ENCODE measurements around the gene RASGRP4.
"Not testable (repeated sequence)": the region's sequence is repeated elsewhere in the genome, so short reads cannot be mapped to it uniquely, and the experiment has no call there.

The RASGRP4 gene, protein sequence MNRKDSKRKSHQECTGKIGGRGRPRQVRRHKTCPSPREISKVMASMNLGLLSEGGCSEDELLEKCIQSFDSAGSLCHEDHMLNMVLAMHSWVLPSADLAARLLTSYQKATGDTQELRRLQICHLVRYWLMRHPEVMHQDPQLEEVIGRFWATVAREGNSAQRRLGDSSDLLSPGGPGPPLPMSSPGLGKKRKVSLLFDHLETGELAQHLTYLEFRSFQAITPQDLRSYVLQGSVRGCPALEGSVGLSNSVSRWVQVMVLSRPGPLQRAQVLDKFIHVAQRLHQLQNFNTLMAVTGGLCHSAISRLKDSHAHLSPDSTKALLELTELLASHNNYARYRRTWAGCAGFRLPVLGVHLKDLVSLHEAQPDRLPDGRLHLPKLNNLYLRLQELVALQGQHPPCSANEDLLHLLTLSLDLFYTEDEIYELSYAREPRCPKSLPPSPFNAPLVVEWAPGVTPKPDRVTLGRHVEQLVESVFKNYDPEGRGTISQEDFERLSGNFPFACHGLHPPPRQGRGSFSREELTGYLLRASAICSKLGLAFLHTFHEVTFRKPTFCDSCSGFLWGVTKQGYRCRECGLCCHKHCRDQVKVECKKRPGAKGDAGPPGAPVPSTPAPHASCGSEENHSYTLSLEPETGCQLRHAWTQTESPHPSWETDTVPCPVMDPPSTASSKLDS

DNA sequence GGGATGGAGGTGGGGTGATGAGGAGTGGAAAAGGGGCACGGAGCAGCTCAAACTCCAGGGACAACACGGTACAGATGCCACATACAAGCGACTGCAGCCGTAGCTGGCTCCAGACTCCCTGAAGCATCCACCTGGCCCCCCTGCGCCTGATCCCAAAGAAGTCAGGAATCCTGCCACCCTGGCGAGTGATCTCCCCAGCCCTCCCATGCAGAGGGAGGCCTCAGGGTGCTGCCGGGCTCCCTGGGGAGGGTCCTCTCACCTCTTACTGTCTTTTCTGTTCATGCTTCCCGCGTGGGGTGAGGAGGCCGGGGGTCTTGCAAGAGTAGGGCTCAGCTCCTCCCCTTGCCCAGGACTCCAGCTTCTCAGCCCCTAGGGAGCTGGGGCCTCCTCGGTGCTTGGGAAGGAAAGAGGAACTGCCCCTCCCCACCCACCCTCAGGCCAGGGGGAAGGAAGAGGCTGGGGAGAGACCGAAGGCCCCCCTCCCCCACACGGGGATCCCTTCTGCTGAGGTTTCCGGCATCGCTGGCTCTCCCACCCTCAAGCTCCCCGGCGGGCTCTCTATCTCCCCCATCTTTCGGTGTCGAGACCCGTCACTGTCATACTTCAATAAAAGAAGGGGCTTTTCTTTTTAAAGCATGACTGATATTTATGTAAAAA, at the start of gene RASGRP4:
Gene RASGRP4 (minus strand): TSS at position 410 of the 657 bp plus-strand sequence. CDS start 128 bp downstream, at position 282.
- no peak for DNase-seq (ENCODE audit: low read depth)

DNA sequence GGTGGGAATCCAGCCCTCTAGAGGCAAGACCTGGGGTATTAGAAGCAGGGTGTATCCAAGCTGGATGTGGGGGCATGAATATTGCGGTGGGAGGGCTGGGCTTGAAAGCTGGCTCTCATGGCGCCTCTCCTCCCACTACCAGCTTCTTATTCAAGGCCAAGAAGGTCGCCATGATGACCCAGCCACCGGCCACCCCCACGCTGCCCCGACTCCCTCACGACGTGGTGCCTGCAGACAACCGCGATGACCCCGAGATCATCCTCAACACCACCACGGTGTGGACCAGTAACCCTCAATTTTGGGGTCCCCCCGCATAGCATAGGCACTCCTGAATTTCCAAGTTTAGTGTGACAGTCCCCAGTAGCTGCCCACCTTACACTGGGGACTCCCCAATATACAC, 49.2 kb upstream of the RASGRP4 start:
- DNase-seq (ENCODE audit: low read depth): no peak

DNA sequence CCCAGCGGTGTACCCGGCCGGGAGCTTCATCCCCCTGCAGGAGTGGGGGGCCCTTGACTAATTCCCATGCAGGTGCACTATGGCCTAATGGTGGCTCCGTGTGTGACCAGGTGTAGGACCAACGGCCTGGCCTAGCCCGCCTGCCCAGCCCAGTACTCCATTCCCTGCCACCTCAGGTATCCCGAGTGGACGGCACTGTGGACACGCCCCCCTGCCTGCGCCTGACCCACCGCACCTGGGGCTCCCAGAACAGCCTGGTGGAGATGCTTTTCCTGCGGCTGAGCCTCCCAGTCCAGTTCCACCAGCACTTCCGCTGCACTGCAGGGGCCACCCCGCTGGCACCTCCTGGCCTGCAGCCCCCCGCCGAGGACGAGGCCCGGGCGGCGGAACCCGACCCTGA, 47.2 kb upstream of the RASGRP4 start:
- DNase-seq (ENCODE audit: low read depth): no peak

DNA sequence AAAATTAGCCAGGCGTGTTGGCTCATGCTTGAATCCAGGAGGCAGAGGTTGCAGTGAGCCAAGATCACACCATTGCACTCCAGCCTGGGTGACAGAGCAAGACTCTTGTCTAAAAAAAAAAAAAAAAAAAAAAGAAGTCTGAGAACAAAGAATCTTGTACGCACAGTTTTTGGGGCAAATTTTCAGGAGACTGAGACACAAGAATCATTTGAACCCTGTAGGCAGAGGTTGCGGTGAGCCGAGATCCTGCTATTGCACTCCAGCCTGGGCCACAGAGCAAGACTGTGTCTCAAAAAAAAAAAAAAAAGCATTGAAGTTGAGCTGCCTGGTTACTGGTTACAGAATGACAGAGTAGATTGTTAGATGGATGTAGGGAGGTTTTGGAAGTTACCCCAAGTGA, 46.7 kb upstream of the RASGRP4 start:
- DNase-seq (ENCODE audit: low read depth): not testable (repeated sequence)

DNA sequence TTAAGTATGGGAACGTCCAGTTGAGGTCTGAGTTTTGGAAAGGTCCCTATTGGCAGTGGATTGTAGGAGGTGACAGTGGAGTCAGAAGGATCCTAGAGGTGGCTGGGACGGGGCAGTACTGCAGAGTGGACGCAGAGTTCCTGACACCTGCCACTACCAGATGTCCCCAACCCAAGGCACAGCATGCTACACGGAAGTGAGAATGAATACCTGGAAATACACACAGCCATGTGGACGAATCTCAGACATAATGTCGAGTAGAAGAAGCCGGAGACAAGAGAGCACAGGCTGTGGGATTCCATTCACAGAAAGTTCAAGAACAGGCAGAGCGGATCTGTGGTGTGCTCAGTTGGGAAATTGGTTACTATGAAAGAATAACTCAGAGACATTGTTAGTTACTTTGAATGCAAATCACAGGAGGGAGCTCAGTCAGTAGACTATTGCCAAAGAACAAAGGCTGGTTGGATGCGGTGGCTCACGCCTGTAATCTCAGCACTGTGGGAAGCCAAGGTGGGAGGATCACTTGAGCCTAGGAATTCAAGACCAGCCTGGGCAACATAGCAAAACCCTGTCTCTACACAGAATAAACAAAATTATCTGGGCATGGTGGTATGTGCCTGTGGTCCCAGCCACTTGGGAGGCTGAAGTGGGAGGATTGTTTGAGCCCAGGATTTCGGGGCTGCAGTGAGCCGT, 44.9 kb upstream of the RASGRP4 start:
- DNase-seq (ENCODE audit: low read depth): no peak

DNA sequence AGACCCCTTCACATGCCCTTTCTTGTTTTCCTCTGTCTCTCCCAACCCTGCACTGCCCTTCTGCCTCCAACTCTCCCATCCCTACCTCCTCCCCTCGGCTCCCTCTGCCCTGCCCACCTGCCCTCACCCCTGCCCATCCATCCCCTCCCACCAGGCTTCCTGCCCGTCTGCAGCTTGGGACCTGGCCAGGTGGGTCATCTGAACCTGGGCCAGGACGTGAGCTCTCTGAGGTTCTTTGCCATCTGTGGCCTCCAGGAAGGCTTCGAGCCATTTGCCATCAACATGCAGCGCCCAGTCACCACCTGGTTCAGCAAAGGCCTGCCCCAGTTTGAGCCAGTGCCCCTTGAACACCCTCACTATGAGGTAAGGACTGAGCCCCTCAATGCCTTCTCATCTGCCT, 43.1 kb upstream of the RASGRP4 start:
- no peak for DNase-seq (ENCODE audit: low read depth)

DNA sequence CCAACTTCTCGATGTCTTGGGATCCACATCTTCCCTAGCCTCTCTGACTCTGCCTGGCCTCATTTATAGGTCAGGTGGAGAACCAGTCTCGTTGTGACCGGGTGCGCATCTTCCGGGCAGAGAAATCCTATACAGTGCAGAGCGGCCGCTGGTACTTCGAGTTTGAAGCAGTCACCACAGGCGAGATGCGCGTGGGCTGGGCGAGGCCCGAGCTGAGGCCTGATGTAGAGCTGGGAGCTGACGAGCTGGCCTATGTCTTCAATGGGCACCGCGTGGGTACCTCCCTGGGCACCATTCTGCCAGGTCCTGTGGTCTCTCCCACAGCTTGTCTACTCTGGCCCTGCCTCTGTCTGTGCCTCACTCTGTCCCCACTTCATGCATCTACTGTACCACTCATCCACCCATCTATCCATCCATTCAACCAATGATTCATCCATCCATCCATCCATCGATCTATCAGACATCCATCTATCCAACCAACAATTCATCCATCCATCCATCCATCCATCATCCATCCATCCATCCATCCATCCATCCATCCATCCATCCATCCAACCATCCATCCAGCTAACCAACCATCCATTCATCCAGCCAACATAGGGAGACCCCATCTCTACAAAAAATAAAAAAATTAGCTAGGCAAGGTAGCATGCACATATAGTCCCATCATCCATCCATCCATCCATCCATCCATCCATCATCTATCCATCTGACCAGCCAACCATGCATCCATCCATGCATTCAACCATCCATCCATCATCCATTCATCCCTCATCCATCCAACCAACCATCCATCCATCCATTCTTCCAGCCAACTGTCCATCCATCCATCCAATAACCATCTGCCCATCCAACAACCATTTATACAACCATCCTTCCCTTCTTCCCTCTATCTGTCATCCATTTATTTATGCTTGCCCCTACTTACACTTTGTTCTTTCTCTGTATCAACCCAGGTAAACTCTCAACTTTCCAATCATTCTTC, 41.8 kb upstream of the RASGRP4 start:
- DNase-seq (ENCODE audit: low read depth): no peak

DNA sequence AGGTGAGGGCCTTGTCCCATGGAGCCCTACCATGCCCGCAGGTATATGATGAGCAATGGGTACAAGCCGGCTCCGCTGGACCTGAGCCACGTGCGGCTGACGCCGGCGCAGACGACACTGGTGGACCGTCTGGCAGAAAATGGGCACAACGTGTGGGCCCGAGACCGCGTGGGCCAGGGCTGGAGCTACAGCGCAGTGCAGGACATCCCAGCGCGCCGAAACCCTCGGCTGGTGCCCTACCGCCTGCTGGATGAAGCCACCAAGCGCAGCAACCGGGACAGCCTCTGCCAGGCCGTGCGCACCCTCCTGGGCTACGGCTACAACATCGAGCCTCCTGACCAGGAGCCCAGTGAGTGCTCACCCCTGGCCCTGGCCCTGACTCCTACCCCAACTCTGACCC, 40.0 kb upstream of the RASGRP4 start:
- no peak for DNase-seq (ENCODE audit: low read depth)

DNA sequence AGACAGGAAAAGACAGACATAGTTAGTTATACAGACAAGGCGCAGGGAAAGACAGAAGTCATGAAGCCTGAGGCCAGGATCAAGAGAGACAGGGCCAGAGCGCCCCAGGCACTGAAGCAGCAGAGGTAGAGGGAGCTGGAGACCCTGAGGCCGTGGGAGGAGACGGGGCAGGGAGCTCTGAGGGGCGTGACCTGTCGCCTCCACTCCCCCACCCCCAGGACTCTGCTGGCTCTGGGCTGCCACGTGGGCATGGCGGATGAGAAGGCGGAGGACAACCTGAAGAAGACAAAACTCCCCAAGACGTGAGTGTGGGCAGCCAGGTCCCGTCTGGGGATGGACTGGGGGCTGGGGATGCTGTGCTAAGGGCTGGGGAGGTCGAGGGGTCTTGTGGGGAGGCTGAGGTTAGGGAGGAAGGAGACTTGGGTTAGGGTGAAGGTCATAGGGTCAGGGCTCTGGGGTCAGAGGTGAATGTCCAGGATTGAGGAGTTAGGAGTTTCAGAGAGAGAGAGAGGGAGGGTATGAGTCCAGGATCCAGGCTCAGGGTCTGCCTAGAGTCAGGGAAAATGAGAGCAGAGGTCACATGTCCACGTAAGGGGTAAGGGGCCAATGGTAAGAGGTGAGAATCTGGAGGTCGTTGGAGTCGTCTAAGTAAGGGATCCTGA, 38.5 kb upstream of the RASGRP4 start:
- no peak for DNase-seq (ENCODE audit: low read depth)

DNA sequence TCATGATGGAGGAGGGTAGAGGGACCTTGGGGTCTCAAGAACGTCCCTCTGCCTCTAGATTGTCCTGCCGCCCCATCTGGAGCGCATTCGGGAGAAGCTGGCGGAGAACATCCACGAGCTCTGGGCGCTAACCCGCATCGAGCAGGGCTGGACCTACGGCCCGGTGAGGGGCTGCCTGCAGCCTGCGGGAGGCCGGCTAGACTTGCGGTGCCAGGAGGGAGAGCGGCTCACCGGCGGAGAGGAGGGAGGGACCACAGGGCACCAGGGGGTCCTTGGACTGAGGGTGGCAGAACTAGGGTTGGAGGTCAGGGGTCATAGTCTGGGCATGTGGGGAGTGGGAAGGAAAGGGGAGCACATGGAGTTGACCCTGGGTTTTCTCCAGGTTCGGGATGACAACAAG, 37.3 kb upstream of the RASGRP4 start:
- DNase-seq (ENCODE audit: low read depth): no peak

DNA sequence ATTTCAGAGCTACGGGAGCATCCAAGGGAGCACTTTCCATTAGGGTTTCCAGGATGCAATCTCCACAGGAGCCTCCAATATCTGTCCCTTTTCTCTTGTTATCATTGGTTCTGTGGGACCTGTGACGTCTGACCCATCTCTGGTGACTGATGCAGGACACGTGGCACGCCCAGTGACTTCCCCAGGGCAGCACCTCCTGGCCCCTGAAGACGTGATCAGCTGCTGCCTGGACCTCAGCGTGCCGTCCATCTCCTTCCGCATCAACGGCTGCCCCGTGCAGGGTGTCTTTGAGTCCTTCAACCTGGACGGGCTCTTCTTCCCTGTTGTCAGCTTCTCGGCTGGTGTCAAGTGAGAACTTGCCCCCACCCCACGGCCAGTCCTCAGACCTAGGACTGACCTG, 33.0 kb upstream of the RASGRP4 start:
- no peak for DNase-seq (ENCODE audit: low read depth)

DNA sequence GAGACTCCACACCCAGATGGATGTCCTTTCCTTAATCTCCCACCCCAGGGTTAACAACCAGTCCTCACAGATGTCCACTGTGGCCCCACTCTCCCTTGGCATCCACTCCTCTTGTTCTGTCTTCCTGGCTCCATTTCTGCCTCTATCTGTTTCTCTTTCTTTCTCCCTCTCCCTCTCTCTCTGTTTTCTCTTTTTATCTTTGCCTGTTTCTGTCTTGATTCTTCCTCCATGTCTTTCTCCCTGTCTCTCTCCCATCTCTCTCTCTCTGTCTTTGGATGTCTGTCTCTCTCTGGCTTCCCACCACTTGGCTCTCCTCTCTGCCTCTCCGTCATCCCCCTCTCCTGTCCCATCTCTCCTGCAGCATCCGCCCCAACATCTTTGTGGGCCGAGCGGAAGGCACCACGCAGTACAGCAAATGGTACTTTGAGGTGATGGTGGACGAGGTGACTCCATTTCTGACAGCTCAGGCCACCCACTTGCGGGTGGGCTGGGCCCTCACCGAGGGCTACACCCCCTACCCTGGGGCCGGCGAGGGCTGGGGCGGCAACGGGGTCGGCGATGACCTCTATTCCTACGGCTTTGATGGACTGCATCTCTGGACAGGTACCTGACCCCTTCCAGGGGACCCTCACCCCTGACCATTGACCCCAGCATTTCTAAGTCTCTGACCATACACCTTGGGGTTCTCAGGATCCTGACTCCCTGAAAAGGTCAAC, 31.8 kb upstream of the RASGRP4 start:
- no peak for DNase-seq (ENCODE audit: low read depth)

DNA sequence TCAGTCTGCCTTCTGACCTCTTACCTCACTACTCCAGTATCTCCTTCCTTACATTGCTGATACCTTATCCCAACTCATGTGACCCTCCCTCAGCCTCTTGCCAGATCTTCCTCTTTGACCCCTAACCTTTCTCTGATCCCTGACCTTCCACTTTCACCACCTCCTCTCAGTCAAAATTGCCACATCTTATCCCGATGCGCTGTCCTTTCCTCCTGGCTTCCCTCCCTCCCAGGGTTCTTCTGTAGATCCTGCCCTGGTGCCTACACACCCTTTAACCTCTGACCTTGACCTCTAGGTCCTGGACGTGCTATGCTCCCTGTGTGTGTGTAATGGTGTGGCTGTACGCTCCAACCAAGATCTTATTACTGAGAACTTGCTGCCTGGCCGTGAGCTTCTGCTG, 31.2 kb upstream of the RASGRP4 start:
- no peak for DNase-seq (ENCODE audit: low read depth)

DNA sequence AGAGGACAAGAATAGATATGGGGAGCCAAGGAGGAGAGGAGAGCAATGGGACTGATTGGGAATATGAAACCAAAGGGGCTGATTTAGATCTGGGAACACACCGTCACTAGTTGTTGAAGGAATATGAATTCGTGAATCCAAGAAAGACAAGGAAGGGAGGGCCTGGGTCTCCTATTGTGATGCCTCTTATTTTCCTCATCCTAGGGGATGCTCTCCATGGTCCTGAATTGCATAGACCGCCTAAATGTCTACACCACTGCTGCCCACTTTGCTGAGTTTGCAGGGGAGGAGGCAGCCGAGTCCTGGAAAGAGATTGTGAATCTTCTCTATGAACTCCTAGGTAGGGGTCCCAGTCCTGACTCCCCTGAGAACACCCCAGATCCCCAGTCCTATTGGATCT, 29.0 kb upstream of the RASGRP4 start:
- DNase-seq (ENCODE audit: low read depth): no peak

DNA sequence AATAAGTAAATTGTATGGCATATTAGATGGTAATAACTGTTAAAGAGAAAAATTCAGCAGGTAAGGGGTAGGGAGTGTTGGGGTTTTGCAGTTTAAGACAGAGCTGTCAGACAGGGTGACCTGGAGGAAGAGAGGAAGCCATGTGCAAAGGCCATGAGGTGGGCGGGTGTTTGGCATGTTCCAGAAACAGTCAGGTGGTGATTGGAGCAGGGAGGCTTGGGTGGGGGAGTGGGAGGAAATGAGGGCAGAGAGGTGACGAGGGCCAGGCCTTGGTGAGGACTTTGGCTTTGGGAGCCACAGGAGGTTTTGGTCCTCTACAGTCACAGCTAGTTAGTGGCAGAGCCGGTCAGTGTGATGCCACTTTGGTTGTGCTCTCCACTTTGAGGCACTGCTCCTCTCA, 27.6 kb upstream of the RASGRP4 start:
- DNase-seq (ENCODE audit: low read depth): no peak

DNA sequence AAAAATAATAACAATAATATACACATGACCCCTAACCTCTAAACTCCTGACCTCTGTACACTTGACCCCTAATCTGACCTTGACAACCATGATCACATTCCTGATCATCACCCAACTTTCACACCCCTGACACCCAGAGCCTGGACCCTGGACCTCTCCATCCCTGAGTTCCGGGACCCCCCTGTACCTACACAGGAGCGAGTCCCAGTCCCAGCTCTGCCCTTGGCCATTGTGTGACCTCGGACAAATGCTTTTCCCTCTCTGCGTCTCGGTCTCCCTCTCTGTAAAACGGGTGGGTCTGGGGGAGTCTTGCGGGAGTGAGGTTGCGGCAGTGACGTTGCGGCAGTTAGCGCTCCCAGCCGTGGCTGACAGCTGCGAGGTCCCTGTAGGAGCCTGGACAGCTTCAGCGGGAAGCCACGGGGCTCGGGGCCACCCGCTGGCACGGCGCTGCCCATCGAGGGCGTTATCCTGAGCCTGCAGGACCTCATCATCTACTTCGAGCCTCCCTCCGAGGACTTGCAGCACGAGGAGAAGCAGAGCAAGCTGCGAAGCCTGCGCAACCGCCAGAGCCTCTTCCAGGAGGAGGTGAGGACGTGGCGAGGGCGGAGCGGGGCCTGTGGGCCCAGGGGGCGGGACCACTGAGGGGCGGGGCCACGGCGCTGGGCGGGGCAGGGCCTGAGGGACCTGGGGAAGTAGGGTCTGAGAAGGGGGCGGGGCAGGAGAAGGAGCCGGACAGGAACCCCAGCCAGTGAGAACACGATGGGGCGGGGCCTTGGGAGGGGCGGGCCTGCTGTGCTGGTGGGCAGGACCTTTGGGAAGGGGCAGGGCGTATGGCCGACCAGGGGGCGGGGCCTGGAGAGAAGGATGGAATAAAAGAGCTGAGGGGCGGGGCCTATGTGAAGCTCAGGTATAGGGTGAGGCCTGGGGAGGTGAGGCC, 26.7 kb upstream of the RASGRP4 start:
- DNase-seq (ENCODE audit: low read depth): peak; percentile 5

DNA sequence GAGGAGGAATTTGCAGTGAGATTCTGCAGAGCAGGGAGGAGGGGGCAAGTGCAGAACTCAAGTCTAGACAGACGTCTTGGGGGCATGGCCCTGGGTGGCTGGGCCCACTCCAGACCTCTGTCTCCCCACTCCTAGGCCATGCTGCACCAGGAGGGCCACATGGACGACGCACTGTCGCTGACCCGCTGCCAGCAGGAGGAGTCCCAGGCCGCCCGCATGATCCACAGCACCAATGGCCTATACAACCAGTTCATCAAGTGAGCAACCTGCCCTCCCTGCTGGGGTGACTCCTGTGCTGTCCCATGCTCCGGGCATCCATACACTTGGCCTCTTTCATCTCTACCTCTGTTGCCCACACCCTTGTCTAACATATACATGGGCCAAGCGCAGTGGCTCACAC, 25.6 kb upstream of the RASGRP4 start:
- no peak for DNase-seq (ENCODE audit: low read depth)

DNA sequence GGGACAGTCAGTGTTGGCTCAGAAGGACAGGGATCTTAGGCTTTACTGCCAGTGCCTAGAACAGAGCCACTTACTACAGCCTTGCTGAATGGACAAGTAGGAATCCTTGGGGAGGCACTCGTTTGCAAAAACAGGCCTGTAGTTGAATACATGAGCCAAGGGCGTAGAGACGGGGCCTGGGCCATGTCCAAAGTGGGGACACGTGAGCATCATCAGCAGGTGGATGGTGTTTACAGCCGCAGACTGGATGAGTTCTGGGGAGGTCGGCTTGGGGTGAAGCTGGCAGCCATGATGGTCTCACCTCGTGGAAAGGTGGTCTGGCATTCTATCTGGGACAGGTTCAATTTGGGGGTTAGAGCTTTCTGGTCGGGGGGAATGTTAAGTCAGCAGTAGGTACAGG, 25.0 kb upstream of the RASGRP4 start:
- no peak for DNase-seq (ENCODE audit: low read depth)

DNA sequence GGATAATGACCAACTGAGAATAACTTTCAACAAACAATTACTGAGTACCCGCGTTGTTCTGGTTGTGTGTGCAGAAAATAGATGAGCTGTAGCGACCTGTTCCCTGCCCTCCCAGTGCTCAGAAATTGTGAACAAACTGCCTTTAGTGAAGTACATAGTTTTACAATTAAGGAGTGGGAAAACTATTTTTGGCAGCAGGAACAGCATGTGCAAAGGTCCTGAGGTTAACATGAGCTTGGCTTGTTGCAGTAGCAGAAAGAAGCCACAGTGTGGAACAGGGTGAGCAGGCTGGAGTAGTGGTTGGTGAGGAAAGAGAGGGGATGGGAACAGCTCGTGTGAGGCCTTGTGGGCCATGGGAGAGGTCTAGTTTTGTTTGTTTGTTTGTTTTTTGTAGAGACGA, 23.5 kb upstream of the RASGRP4 start:
- DNase-seq (ENCODE audit: low read depth): no peak

All from stimulated activated CD8-positive, alpha-beta memory T cell treated with anti-CD3 and anti-CD28 coated beads, Interleukin-7, amount 100 ng/mL, for 24 hours (primary cell).